Measurements from ENCODE around the gene SERPINB4. TPM values are rescaled to one million over a fixed set of nuclear protein-coding genes. Genes with fewer than 3 reads are reported as not detected.

SERPINB4 gene
- total RNA-seq, 4 donors from 2014 or later: not detected

DNA sequence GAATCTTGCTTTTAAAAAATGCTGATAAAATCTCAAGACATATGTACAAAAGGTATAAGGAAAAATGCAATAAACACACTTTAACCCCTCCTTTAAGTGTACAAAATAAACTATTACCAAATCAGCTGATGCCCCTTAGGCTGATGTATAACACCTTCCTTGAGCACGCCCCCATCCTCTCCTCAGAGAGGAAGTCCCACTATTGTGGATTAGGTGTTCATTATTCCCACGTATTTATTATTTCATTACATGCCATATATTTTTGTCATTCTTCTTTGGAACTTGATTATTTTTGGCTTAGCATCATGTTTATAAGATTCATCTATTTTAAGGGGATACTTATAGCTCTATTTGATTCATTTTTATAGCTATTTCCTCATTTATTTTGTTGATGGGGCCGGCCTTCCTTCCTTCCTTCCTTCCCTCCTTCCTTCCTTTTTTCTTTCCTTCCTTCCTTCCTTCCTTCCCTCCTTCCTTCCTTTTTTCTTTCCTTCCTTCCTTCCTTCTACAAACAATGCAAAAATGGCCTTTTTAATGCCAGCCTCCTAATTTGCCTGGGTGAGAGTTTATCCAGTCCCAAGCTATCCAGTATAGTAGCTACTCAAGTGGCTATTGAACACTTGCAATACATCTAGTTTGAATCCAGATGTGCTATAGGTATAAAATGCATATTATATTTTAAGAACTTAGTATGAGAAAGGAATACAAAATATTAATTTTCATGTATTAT, 52.9 kb downstream of the SERPINB4 start:
- H3K9me3 ChIP-seq: no peaks in the 10 kb centered on the region
- H3K27ac ChIP-seq (replicated peaks in 1 of 4): no peak overlapping the region
- intact Hi-C loops (cut with DNase I): no loop called here
- no peak overlapping the region for H3K4me3 ChIP-seq
- H3K36me3 ChIP-seq: no peaks in the 10 kb centered on the region
- WGBS: 67% methylated on average over 3 of the region's 3 CpGs
- DNase-seq (ENCODE audit: extremely low spot score): no peak
- TF ChIP-seq EP300 (IDR thresholded peaks at IDR 0.05) (no peak), POLR2A (IDR thresholded peaks at IDR 0.05; ENCODE audit: low read depth) (no peak), POLR2AphosphoS5 (IDR thresholded peaks at IDR 0.05) (no peak)
- TF ChIP-seq, protein P1, sequence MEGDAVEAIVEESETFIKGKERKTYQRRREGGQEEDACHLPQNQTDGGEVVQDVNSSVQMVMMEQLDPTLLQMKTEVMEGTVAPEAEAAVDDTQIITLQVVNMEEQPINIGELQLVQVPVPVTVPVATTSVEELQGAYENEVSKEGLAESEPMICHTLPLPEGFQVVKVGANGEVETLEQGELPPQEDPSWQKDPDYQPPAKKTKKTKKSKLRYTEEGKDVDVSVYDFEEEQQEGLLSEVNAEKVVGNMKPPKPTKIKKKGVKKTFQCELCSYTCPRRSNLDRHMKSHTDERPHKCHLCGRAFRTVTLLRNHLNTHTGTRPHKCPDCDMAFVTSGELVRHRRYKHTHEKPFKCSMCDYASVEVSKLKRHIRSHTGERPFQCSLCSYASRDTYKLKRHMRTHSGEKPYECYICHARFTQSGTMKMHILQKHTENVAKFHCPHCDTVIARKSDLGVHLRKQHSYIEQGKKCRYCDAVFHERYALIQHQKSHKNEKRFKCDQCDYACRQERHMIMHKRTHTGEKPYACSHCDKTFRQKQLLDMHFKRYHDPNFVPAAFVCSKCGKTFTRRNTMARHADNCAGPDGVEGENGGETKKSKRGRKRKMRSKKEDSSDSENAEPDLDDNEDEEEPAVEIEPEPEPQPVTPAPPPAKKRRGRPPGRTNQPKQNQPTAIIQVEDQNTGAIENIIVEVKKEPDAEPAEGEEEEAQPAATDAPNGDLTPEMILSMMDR (IDR thresholded peaks at IDR 0.05): no peak
- no peaks in the 10 kb centered on the region for H3K27me3 ChIP-seq
- no peaks in the 10 kb centered on the region for H3K4me1 ChIP-seq

DNA sequence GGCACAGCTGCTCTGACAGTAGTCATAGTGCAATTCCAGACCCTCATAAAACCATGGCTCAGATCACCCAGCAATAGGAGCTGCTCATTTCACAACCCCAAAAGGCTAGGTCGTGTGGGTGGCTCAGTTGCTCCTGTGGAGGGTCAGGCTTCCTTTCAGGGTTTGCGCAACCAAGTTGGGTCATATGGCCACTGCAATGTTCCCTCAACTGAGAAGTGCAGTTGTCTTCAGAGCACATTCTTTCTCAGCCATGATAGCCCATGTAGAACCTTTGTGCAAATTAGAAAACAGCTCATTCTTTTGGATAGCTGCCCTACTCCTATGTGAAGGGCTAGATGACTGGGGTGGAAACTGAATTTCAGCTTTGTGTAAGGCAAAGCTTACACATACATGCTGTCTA, 53.7 kb downstream of the SERPINB4 start:
- H3K9me3 ChIP-seq: no peaks in the 10 kb centered on the region
- 25% methylated on average over 2 of the region's 2 CpGs for WGBS
- H3K4me1 ChIP-seq: no peaks in the 10 kb centered on the region
- intact Hi-C loops (cut with DNase I): no loop called here
- no peak overlapping the region for H3K27ac ChIP-seq (replicated peaks in 1 of 4)
- H3K27me3 ChIP-seq: no peaks in the 10 kb centered on the region
- no peaks in the 10 kb centered on the region for H3K36me3 ChIP-seq
- H3K4me3 ChIP-seq: no peak overlapping the region
- TF ChIP-seq POLR2AphosphoS5 (IDR thresholded peaks at IDR 0.05): no peak
- TF ChIP-seq, protein P1 (IDR thresholded peaks at IDR 0.05): no peak
- no peak for DNase-seq (ENCODE audit: extremely low spot score)

DNA sequence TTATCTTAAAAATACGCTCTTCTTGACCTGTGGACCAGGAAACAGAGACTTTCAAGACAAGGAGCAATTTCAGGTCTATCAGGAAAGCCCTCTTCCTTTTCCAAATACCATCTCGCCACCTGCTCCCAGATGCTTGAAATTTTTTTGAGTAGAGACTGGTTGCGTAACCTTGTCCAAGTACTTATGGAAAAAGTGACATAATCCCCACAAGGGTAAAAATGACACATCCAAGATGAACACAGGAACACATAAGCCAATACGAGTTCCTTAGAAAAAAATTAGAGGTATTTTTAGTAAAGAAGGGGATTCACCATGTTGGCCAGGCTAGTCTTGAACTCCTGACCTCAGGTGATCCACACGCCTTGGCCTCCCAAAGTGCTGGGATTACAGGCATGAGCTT, 55.1 kb downstream of the SERPINB4 start:
- no peak for DNase-seq (ENCODE audit: extremely low spot score)
- no peaks in the 10 kb centered on the region for H3K4me1 ChIP-seq
- H3K36me3 ChIP-seq: no peaks in the 10 kb centered on the region
- WGBS: 82% methylated on average over 5 of the region's 5 CpGs
- no peaks in the 10 kb centered on the region for H3K27me3 ChIP-seq
- H3K4me3 ChIP-seq: no peak overlapping the region
- no peak overlapping the region for H3K27ac ChIP-seq (replicated peaks in 1 of 4)
- H3K9me3 ChIP-seq: no peaks in the 10 kb centered on the region
- intact Hi-C loops (cut with DNase I): no loop called here
- TF ChIP-seq POLR2A (IDR thresholded peaks at IDR 0.05; ENCODE audit: low read depth) (no peak), POLR2AphosphoS5 (IDR thresholded peaks at IDR 0.05) (no peak), EP300 (IDR thresholded peaks at IDR 0.05) (no peak)
- TF ChIP-seq, protein P1 (IDR thresholded peaks at IDR 0.05): no peak

Other genes starting within 250 kb of the SERPINB4 start
- 10 to 100 TPM; 25.7 to 32.1 (median 29.4) TPM for gene VPS4B, start 221.8 kb downstream of the SERPINB4 start, total RNA-seq
- not detected for gene SERPINB5, start 167.3 kb downstream of the SERPINB4 start, total RNA-seq
- not detected for gene SERPINB12, start 101.9 kb downstream of the SERPINB4 start, total RNA-seq
- not detected for gene SERPINB13, start 56.9 kb downstream of the SERPINB4 start, total RNA-seq
- not detected for gene SERPINB3, start 17.6 kb upstream of the SERPINB4 start, total RNA-seq
- gene SERPINB11, start 58.7 kb upstream of the SERPINB4 start, total RNA-seq: not detected
- gene SERPINB7, start 131.2 kb upstream of the SERPINB4 start, total RNA-seq: not detected
- 10 to 100 TPM in 1 of 4 donors, not detected in 3; 24.5 TPM for gene SERPINB2, start 243.4 kb upstream of the SERPINB4 start, total RNA-seq